Testis (tissue), 3 donors: ENCODE measurements around the gene DISP2. TPM values are rescaled to one million over a fixed set of nuclear protein-coding genes. Genes with fewer than 3 reads are reported as not detected.

Source experiments
- DNase-seq: peaks from one replicate; pipeline ENCODE4 v3.0.0-alpha.2; 2019
- H3K27ac ChIP-seq, 2 donors: fragments of 200-600 bp; sonication (generic); one replicate each; pipeline ENCODE4 v1.5.1; 2019
- H3K27me3 ChIP-seq: fragments of 200-600 bp; sonication (generic); one replicate; pipeline ENCODE4 v1.5.1; 2019
- H3K36me3 ChIP-seq: fragments of 200-600 bp; sonication (generic); one replicate; pipeline ENCODE4 v1.5.1; 2017; ENCODE audit warnings: low read depth; ENCODE audit errors: missing control alignments
- H3K4me1 ChIP-seq: fragments of 200-600 bp; sonication (generic); one replicate; pipeline ENCODE4 v1.5.1; 2019
- H3K4me3 ChIP-seq, 2 donors: fragments of 200-600 bp; sonication (generic); one replicate each; pipeline ENCODE4 v1.5.1; 2017 to 2019
- H3K9me3 ChIP-seq: fragments of 200-600 bp; sonication (generic); one replicate; pipeline ENCODE4 v1.5.1; 2017
- POLR2A ChIP-seq: fragments of 450-650 bp; IDR thresholded peaks from one replicate; pipeline ENCODE4 v1.6.1; 2017; ENCODE audit warnings: antibody characterized with exemption, mild to moderate bottlenecking, moderate library complexity
- WGBS, 2 donors: methylation state at CpG; one replicate each; pipeline ENCODE4 v1.1.5; 2018; 5-methylcytosine and 5-hydroxymethylcytosine counted together
- intact Hi-C: fragments of 100-400 bp; cut with DNase I; formaldehyde crosslinking; loops from one replicate; pipeline ENCODE4 v1.15.1; 2023; ENCODE audit warnings: low total_unique reads
- polyA plus RNA-seq: library from polyadenylated mRNA; stranded (reverse); fragments of 350-450 nt; fragmentation: Illumina TruSeq; extraction: RNeasy Lipid Tissue Mini Kit (QIAGEN cat#74804); gene quantifications from one replicate; pipeline ENCODE4 v1.2.3, GENCODE V29; 2014; ENCODE audit warnings: low read depth, low replicate concordance; ENCODE audit not compliant: insufficient read depth
- total RNA-seq, 2 donors: library from RNA; depleted of rRNA; stranded (reverse); fragments of >200 nt; gene quantifications; one replicate each; pipeline ENCODE4 v1.2.3, GENCODE V29; 2016
- TF ChIP-seq, protein P1 (sequence below), 3 experiments: fragments of 450-650 bp in 2 of 3; fragments of 200-600 bp in 1 of 3; sonication (generic) in 1 of 3; IDR thresholded peaks; one replicate each; pipeline ENCODE4 v1.5.1; 2016 to 2019; ENCODE audit warnings: antibody characterized with exemption in 3 of 3, mild to moderate bottlenecking in 2 of 3, moderate library complexity in 1 of 3

Gene DISP2
- total and polyA plus RNA-seq, 3 donors from 2014 or later, result 3.0 to 7.6 (median 4.4) TPM

DNA sequence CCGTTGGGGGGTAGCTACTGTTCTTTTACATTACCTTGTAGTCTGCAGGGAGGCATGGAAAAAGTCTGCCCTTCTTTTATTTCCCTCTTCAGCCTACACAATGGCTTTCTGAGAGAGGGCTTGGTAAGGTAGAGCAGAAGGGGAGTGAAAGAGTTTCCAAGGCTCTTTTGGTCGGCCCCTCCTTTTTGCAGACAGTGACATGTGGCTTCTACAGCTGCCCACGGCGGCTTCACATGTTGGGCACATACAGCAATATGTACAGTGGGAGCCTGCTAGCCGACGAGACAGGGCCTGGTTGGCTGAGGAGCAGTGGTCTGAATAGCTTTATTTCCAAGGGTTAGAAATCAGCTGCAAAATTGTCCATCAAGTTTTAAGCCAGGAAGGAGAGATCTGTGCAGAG is 30.6 kb upstream of the DISP2 start:
- H3K4me3 ChIP-seq, result no peak overlapping the region
- H3K36me3 ChIP-seq, result no peaks in the 10 kb centered on the region
- no peak overlapping the region for H3K27ac ChIP-seq
- no peak for DNase-seq
- intact Hi-C loops, result no loop called here
- peaks cover 16% of the 10 kb centered on the region for H3K4me1 ChIP-seq
- no peaks in the 10 kb centered on the region for H3K9me3 ChIP-seq
- H3K27me3 ChIP-seq, result no peaks in the 10 kb centered on the region
- 54 to 68% methylated on average over 6 of the region's 6 CpGs for WGBS, 2 donors
- TF ChIP-seq, protein P1, sequence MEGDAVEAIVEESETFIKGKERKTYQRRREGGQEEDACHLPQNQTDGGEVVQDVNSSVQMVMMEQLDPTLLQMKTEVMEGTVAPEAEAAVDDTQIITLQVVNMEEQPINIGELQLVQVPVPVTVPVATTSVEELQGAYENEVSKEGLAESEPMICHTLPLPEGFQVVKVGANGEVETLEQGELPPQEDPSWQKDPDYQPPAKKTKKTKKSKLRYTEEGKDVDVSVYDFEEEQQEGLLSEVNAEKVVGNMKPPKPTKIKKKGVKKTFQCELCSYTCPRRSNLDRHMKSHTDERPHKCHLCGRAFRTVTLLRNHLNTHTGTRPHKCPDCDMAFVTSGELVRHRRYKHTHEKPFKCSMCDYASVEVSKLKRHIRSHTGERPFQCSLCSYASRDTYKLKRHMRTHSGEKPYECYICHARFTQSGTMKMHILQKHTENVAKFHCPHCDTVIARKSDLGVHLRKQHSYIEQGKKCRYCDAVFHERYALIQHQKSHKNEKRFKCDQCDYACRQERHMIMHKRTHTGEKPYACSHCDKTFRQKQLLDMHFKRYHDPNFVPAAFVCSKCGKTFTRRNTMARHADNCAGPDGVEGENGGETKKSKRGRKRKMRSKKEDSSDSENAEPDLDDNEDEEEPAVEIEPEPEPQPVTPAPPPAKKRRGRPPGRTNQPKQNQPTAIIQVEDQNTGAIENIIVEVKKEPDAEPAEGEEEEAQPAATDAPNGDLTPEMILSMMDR (IDR thresholded peaks at IDR 0.05), result no peak
- TF ChIP-seq POLR2A, result no peak

DNA sequence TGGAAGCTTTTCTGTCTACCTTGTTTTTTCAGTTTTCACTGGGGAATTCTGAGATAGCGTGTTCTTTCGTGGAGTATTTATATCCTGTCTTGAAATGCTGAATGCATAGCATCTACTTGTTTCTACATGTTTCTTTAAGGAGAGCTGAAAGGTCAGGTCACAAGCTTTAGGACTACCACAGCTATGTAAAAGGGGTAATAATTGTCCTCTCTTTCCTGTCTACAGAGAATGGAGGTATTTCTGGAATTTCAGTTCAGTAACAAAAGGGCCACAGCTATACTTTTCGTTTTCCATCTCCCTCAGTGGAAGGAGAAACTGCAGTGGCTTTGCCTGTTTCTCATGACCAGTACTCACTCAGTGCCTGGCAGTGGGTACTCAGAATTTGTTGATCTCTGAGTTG is 29.8 kb upstream of the DISP2 start:
- Histone ChIP-seq H3K4me1 (peaks cover 16% of the 10 kb centered on the region), H3K4me3 (no peak overlapping the region), H3K36me3 (no peaks in the 10 kb centered on the region), H3K9me3 (no peaks in the 10 kb centered on the region), H3K27ac (no peak overlapping the region), H3K27me3 (no peaks in the 10 kb centered on the region)
- 52 to 58% methylated on average over 3 of the region's 3 CpGs for WGBS, 2 donors
- intact Hi-C loops, result no loop called here
- no peak for DNase-seq
- TF ChIP-seq, protein P1 (IDR thresholded peaks at IDR 0.05), result no peak
- TF ChIP-seq POLR2A, result no peak

DNA sequence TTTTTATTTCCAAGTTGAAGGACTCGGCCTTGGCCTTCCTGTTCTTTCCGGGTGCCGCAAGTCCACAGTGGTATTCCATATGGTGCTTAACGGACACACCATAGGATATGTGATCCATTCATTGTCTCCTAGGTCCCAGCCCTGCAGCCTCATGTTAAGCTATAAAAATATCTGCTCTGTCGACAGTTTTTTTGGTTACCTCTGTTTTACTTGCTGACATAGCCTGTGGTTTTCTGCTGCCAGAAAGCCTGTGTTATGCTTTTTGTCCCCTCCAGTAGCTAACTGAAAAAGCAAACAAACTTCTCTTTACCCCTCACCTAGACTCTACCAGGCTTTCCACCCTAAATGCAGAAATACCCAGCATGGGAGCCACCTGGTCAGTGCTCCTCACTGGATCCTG is 29.3 kb upstream of the DISP2 start:
- intact Hi-C loops, result no loop called here
- Histone ChIP-seq H3K9me3 (no peaks in the 10 kb centered on the region), H3K4me3 (no peak overlapping the region), H3K27ac (no peak overlapping the region), H3K4me1 (peaks cover 16% of the 10 kb centered on the region), H3K27me3 (no peaks in the 10 kb centered on the region), H3K36me3 (no peaks in the 10 kb centered on the region)
- DNase-seq, result no peak
- TF ChIP-seq POLR2A, result no peak
- TF ChIP-seq, protein P1 (IDR thresholded peaks at IDR 0.05), result no peak
- WGBS, 2 donors, result 51 to 58% methylated on average over 5 of the region's 5 CpGs

DNA sequence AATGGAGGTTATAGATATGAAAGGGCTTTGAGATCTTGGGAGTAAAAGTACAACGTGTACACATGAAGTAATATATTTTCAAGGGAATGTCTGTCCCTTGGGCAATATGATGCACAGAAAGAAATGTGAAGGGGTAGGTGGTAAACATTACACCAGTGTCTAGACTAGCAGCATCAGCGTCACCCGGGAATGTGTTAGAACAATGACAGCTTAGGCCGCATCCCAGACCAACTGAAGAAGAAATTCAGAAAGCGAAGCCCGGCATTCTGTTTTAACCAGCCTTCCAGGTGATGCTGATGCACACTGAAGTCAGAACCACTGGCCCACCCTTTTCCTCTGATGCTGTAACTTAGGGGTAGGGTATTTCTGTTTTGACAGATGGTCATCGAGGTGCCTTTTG is 28.2 kb upstream of the DISP2 start:
- no peak for DNase-seq
- Histone ChIP-seq H3K9me3 (no peaks in the 10 kb centered on the region), H3K4me1 (peaks cover 18% of the 10 kb centered on the region), H3K27me3 (no peaks in the 10 kb centered on the region), H3K27ac (no peak overlapping the region), H3K4me3 (no peak overlapping the region), H3K36me3 (no peaks in the 10 kb centered on the region)
- TF ChIP-seq, protein P1 (IDR thresholded peaks at IDR 0.05), result no peak
- no peak for TF ChIP-seq POLR2A
- WGBS, 2 donors, result 78 to 88% methylated on average over 7 of the region's 7 CpGs
- intact Hi-C loops, result no loop called here

DNA sequence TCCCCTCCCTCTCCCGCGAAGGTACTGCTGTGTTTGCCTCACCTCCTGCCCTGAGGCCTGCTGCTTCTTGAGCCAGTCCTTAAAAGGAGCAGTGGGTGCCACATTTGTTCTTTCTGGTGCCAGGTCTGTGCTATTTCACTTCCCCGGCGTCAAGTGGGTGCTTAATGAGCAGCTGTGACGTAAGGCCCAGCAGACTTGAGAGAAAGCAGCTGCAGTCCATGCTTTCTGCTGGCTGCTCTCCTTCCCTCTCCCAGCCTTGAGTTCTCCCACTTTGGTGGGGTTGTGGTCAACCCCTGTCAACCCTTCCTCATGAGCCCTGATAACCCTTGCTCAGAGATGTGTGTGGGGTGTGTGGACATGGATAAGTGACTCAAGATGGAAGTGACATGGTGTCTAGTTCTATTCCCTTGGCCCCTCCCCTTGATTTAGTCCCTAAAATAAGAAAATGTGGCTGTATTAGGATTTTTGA is 27.6 kb upstream of the DISP2 start:
- Histone ChIP-seq H3K4me1 (peaks cover 21% of the 10 kb centered on the region), H3K4me3 (no peak overlapping the region), H3K9me3 (no peaks in the 10 kb centered on the region), H3K36me3 (no peaks in the 10 kb centered on the region), H3K27me3 (no peaks in the 10 kb centered on the region), H3K27ac (no peak overlapping the region)
- WGBS, 2 donors, result 72 to 75% methylated on average over 5 of the region's 5 CpGs
- TF ChIP-seq POLR2A, result no peak
- TF ChIP-seq, protein P1 (IDR thresholded peaks at IDR 0.05), result no peak
- peak; percentile 47 for DNase-seq
- intact Hi-C loops, result no loop called here
